IPS DF 4.7 (cell line): ENCODE measurements around the gene CCIN.
"Not testable (repeated sequence)": the region's sequence is repeated elsewhere in the genome, so short reads cannot be mapped to it uniquely, and the experiment has no call there.

Experiments
- DNase-seq: peaks from one replicate; pipeline ENCODE4 v3.0.0-alpha.2; 2013; ENCODE audit warnings: low spot score; ENCODE audit errors: extremely low read depth

Gene CCIN

DNA sequence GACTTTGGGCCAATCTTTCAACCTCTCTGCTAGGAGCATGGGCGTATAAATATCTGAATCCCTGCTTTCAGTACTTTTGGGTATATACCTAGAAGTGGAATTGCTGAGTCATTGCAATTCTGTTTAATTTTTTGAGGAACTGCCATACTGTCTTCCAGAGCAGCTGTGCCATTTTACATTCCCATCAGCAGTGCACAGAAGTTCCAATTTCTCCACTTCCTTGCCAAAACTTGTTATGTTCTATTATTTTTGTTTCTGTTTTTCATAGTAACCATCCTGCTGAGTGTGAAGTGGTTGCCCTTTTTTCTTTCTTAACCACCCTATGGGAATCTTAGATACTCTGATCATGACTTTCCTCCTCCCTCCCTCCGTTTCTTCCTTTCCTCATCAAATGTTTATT, 11.1 kb upstream of the CCIN start:
- no peak for DNase-seq

DNA sequence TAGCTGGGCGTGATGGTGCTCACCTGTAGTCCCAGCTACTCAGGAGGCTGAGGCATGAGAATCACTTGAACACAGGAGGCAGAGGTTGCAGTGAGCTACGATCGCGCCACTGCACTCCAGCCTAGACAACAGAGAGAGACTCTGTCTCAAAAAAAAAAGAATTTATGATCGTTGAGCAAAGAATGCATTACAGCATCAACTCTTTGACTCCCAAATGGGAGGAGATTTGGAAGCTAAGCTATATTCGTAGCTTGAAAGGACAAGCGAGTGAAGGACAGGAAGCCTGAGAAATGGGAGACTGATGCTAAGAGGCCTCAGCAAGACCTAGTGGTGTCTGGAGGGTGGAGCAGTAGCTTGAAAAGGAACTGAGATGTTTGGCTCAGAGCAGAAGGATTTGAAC, 10.3 kb upstream of the CCIN start:
- no peak for DNase-seq

- not testable (repeated sequence) for DNase-seq
These were observed 9.7 kb upstream of the CCIN start for GRCh38 chr9:36159509-36159908.

DNA sequence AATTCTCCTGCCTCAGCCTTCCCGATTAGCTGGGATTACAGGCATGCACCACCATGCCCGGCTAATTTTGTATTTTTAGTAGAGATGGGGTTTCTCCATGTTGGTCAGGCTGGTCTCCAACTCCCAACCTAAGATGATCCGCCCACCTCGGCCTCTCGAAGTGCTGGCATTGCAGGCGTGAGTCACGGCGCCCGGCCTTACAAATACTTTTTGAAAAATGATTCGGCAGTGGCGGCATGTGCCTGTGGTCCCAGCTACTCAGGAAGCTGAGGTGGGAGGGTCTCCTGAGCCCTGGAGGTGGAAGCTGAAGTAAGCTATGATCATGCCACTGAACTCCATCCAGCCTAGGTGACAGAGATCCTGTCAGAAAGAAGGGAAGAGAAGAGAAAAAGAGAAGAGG, 9.1 kb upstream of the CCIN start:
- not testable (repeated sequence) for DNase-seq

DNA sequence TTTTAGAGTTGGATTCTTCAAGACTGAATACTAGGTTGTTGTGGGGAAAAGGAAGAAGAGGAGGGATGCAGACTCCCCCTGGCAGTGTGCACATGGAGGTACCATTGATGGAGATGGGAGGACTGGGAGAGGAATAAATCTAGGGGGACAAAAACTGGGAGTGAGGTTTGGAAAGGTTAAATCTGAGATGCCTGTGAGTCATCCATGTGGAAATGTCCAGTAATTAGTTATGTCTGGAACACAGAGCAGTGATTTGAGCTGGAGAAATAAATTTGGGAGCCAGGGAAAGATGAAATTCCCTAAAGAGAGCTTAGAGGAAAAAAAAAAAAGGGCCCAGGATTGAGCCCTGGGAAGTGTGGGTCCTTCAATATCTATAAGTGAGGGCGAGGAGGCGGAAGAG, 8.0 kb upstream of the CCIN start:
- DNase-seq, result no peak

DNA sequence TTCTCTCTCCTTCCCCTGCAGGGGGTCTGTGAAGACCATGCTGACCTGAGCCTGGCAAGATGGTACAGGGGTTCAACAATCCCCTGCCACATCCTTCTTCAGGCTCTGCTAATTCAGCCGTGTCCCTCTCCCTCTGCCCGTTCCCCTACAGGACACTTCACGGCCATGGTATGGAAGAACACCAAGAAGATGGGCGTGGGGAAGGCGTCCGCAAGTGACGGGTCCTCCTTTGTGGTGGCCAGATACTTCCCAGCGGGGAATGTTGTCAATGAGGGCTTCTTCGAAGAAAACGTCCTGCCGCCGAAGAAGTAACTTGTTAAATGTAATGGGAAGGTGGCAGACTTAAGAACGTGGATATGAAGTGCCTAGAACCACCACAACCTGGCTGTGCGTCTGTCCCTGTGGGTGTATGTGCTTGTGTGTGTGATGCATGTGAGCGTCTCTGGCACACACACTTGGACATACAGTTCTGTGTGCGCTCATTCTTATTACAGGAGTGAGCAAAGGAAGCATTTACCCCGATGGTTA, 6.9 kb upstream of the CCIN start:
- DNase-seq, result no peak

GRCh38 chr9:36163049-36163785, 6.0 kb upstream of the CCIN start:
- DNase-seq, result peak; percentile 81

- DNase-seq, result no peak
These were observed 5.4 kb upstream of the CCIN start for GRCh38 chr9:36163786-36164170.

DNA sequence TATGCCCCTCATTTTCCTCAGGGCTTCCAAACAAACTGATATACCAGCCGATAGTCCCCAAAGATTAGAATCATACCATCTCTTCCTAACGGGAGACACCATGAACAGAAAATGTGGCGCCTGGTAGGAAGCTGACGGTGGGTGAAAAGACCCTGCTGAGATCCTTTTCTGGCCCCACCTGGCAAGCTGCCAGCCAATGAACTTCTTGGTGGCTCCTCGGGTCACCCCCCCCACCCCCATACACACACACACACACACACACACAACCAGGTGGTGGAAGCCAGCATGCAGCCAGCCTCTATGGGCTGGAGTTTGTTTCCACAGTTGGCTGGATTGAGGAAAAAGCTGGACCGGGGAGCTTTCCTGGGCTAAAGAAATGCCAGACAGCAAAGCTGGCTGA, 4.8 kb upstream of the CCIN start:
- no peak for DNase-seq

- no peak for DNase-seq
These were observed 4.2 kb upstream of the CCIN start for GRCh38 chr9:36164989-36165388.

- no peak for DNase-seq
These were observed 3.4 kb upstream of the CCIN start for GRCh38 chr9:36165826-36166167.

GRCh38 chr9:36166168-36166927, 2.8 kb upstream of the CCIN start:
- DNase-seq, result no peak

GRCh38 chr9:36169708-36170107, 520 bp downstream of the CCIN start:
- DNase-seq, result no peak

GRCh38 chr9:36170531-36170930, 1.3 kb downstream of the CCIN start:
- DNase-seq, result no peak

DNA sequence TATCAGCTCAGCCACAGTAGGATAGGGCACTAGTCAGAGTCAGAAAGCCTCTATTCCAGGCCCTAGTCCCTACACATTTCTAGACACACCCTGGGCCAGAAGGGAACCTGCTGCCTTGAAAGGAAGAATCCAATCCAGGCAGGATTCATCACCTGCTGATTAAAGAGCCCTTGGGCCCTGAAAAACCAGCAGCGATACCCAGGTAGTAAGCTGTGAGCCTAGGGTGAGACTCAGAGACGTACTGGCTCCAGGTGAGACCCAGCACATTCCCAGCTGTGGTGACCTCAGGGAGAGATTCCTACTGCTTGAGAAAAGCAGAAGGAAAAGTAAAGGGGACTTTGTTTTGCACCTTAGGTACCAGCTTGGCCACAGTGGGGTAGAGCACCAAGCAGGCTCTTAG, 4.7 kb downstream of the CCIN start:
- DNase-seq, result no peak

DNA sequence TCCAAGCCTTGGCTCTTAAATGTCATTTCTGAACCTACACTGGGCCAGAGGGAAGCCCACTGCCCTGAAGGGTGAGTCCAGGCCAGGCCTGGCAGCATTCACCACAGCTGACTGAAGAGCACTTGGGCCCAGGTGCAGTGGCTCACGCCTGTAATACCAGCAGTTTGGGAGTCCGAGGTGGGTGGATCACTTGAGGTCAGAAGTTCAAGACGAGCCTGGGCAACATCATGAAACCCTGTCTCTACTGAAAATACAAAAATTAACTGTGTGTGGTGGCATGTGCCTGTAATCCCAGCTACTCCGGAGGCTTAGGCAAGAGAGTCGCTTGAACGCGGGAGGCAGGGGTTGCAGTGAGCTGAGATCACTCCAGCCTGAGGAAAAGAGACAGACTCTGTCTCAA, 5.1 kb downstream of the CCIN start:
- no peak for DNase-seq

- DNase-seq, result no peak
These were observed 5.5 kb downstream of the CCIN start for GRCh38 chr9:36174731-36175130.

DNA sequence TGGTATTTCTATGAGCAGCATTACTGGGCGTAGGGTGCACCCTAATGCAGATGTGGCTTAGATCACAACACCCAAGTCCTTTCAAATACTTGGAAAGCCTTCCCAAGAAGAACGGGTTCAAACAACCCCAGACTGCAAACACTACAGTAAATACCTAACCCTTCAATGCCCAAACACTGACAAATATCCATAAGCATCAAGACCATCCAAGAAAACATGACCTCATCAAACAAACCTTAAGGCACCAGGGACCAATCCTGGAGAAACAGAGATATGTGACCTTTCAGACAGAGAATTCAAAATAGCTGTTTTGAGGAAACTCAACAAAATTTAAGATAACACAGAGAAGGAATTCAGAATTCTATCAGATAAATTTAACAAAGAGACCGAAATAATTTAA, 6.0 kb downstream of the CCIN start:
- DNase-seq, result not testable (repeated sequence)

DNA sequence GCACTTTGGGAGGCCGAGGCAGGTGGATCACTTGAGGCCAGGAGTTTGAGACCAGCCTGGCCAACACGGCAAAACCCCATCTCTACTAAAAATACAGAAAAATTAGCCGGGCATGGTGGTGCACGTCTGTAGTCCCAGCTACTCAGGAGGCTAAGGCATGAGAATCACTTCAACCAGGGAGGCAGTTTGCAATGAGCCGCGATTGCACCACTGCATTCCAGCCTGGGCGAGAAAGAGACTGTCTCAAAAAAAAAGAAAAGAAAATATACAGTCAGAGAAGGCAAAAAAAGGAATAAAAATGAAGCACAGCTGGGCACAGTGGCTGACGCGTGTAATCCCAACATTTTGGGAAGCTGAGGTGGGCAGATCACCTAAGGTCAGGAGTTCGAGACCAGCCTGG, 7.3 kb downstream of the CCIN start:
- not testable (repeated sequence) for DNase-seq

DNA sequence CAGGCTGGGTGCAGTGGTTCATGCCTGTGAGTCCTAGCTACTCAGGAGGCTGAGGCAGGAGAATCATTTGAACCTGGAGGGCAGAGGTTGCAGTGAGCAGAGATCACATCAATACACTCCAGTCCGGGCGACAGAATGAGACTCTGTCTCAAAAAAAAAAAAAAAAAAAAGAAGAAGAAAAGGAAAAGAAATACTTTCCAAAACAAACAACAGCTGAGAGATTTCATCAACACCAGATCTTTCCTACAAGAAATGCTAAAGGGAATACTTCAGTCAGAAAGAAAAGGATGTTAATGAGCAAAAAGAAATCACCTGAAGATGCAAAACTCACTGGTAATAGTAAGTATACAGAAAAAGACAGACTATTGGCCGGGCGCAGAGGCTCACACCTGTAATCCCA, 8.4 kb downstream of the CCIN start:
- DNase-seq, result no peak

DNA sequence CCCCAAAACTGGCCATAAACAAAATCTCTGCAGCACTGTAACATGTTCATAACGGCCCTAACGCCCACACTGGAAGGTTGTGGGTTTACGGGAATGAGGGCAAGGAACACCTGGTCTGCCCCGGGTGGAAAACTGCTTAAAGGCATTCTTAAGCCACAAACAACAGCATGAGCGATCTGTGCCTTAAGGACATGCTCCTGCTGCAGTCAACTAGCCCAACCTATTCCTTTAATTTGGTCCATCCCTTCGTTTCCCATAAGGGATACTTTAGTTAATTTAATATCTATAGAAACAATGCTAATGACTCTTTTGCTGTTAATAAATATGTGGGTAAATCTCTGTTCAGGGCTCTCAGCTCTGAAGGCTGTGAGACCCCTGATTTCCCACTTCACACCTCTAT, 11.1 kb downstream of the CCIN start:
- DNase-seq, result not testable (repeated sequence)

- no peak for DNase-seq
These were observed 18.2 kb downstream of the CCIN start for GRCh38 chr9:36187414-36187813.

GRCh38 chr9:36188212-36188611, 19.0 kb downstream of the CCIN start:
- no peak for DNase-seq
